SU-DHL-6 (cell line): ENCODE measurements around the gene COMT.

Source experiments
- CTCF ChIP-seq: fragments of 200-600 bp; sonication (generic); IDR thresholded peaks from one replicate; pipeline ENCODE4 v1.5.1; 2017; ENCODE audit warnings: antibody characterized with exemption, mild to moderate bottlenecking, low read length, moderate library complexity; ENCODE audit not compliant: insufficient read depth, poor library complexity, severe bottlenecking
- EZH2phosphoT487 ChIP-seq: fragments of 200-600 bp; sonication (generic), shearing (Covaris generic); conservative IDR thresholded peaks from 2 replicates; pipeline ENCODE4 v1.6.1; 2018; ENCODE audit warnings: mild to moderate bottlenecking, antibody characterized with exemption, low read length, moderate library complexity, mixed read lengths

- no peak for TF ChIP-seq CTCF
- TF ChIP-seq EZH2phosphoT487: no peak
Observed at GRCh38 chr22:19914201-19914943, 27.2 kb upstream of the COMT start.
